Upper lobe of left lung (tissue), 6 donors: ENCODE results near the gene IL17RB. TPM values are rescaled to one million over a fixed set of nuclear protein-coding genes. Genes with fewer than 3 reads are reported as not detected.

Source experiments
- ATAC-seq, 2 donors: fragments of 200-7000 bp; cut with Tn5 transposase; one replicate each; pipeline ENCODE4 v1.9.1; 2022; ENCODE audit warnings: mild to moderate bottlenecking in 2 of 2, moderate library complexity in 2 of 2; ENCODE audit not compliant: low FRiP score in 2 of 2
- DNase-seq, 2 donors: peaks; one replicate each; pipeline ENCODE4 v3.0.0-alpha.2; 2019 to 2020
- H3K27ac ChIP-seq, 4 donors: fragments of 200-600 bp; sonication (generic); one replicate each; pipeline ENCODE4 v1.5.1; 2016 to 2019
- H3K27me3 ChIP-seq, 4 donors: fragments of 200-600 bp; sonication (generic); one replicate each; pipeline ENCODE4 v1.5.1; 2017 to 2019
- H3K36me3 ChIP-seq, 4 donors: fragments of 200-600 bp; sonication (generic); one replicate each; pipeline ENCODE4 v1.5.1; 2016 to 2019
- H3K4me1 ChIP-seq, 4 donors: fragments of 200-600 bp; sonication (generic); one replicate each; pipeline ENCODE4 v1.5.1; 2018 to 2019
- H3K4me3 ChIP-seq, 4 donors: fragments of 200-600 bp; sonication (generic); one replicate each; pipeline ENCODE4 v1.5.1; 2017 to 2019; ENCODE audit warnings: mild to moderate bottlenecking in 2 of 4, moderate library complexity in 1 of 4
- H3K9me3 ChIP-seq, 4 donors: fragments of 200-600 bp; sonication (generic); one replicate each; pipeline ENCODE4 v1.5.1; 2018 to 2019
- CTCF ChIP-seq, 6 experiments: fragments of 450-650 bp in 4 of 6; fragments of 200-600 bp in 2 of 6; sonication (generic) in 2 of 6; IDR thresholded peaks; one replicate each; pipeline ENCODE4 v1.5.1; 2016 to 2019; ENCODE audit warnings: antibody characterized with exemption in 6 of 6
- EP300 ChIP-seq, 4 donors: sonication (generic); formaldehyde crosslinking; IDR thresholded peaks; one replicate each; pipeline ENCODE4 v1.5.1; 2017; ENCODE audit warnings: antibody characterized with exemption in 4 of 4, control low read depth in 2 of 4
- POLR2A ChIP-seq, 4 donors: fragments of 450-650 bp; IDR thresholded peaks; one replicate each; pipeline ENCODE4 v1.5.1; 2016 to 2017; ENCODE audit warnings: antibody characterized with exemption in 4 of 4, mild to moderate bottlenecking in 2 of 4
- POLR2AphosphoS5 ChIP-seq, 2 donors: sonication (generic); formaldehyde crosslinking; IDR thresholded peaks; one replicate each; pipeline ENCODE4 v1.5.1; 2017; ENCODE audit warnings: antibody characterized with exemption in 2 of 2
- WGBS, 2 donors: methylation state at CpG; one replicate each; pipeline ENCODE4 v1.1.5; 2017 to 2018; 5-methylcytosine and 5-hydroxymethylcytosine counted together
- total RNA-seq, 6 donors: library from RNA; depleted of rRNA in 4 of 6; stranded (reverse); fragments of >200 nt in 4 of 6; gene quantifications; one replicate each; pipeline versions ENCODE4 v1.1.0 to v1.2.1, GENCODE V29; 2016 to 2021
- donor health status: DM: no; HTN: no; CAD: no; lungs with moderate emphysema.
- donor health status: DM: no; HTN: yes; CAD: no; lungs with severe emphysema.

IL17RB gene
- 10 to 100 TPM in 1 of 6 donors, 1 to 10 TPM in 5; 3.1 to 15.6 (median 6.3) TPM for total RNA-seq

- peak within 1 kb of the TSS; percentile 36 to 75 (median 70) for H3K4me3 ChIP-seq
- ATAC-seq (peak; percentile 83 to 87), DNase-seq (peak; percentile 80 to 94)
- H3K9me3 ChIP-seq, result no peaks in the 10 kb centered on the region
- peaks cover 0 to 2% (median 0%) of the 10 kb centered on the region in 4 donors for H3K27me3 ChIP-seq
- H3K4me1 ChIP-seq, result peaks cover 8 to 48% (median 22%) of the 10 kb centered on the region in 4 donors
- 8 to 17% methylated on average over 6 to 35 of the region's 91 CpGs for WGBS, 2 donors
- H3K36me3 ChIP-seq, result no peaks in the 10 kb centered on the region
- peak in 1 of 2 donors; percentile 68 for TF ChIP-seq POLR2AphosphoS5 (IDR thresholded peaks at IDR 0.05)
- TF ChIP-seq POLR2A (IDR thresholded peaks at IDR 0.05), result peak in 3 of 4 donors; percentile 37 to 72 (median 38)
- no peak for TF ChIP-seq EP300 (IDR thresholded peaks at IDR 0.05)
- no peak for TF ChIP-seq CTCF (IDR thresholded peaks at IDR 0.05)
- peak within 1 kb of the TSS; percentile 58 to 78 (median 74) for H3K27ac ChIP-seq
Measured at GRCh38 chr3:53846134-53846850, at the start of gene IL17RB, which contains the start of gene CHDH. Gene IL17RB (plus strand): TSS chr3:53846568. CDS start chr3:53846589, 21 bp downstream. Gene CHDH (minus strand): TSS chr3:53846419. CDS start chr3:53824008, 22,411 bp downstream.

- TF ChIP-seq EP300 (IDR thresholded peaks at IDR 0.05), result no peak
- TF ChIP-seq CTCF (IDR thresholded peaks at IDR 0.05), result no peak
- TF ChIP-seq POLR2A (IDR thresholded peaks at IDR 0.05), result no peak
- no peak for TF ChIP-seq POLR2AphosphoS5 (IDR thresholded peaks at IDR 0.05)
- Histone ChIP-seq H3K4me1 (no peaks in the 10 kb centered on the region), H3K36me3 (peaks cover 0 to 3% (median 0%) of the 10 kb centered on the region in 4 donors), H3K9me3 (no peaks in the 10 kb centered on the region), H3K27ac (no peak overlapping the region), H3K4me3 (no peak overlapping the region), H3K27me3 (no peaks in the 10 kb centered on the region)
- WGBS, 2 donors, result 72 to 100% methylated on average over 1 to 8 of the region's 8 CpGs
- DNase-seq (no peak), ATAC-seq (no peak)
Measured at GRCh38 chr3:53798144-53798543, 48.2 kb upstream of the IL17RB start.

GRCh38 chr3:53799338-53799865, 47.0 kb upstream of the IL17RB start:
- no peak overlapping the region for H3K4me3 ChIP-seq
- no peaks in the 10 kb centered on the region for H3K9me3 ChIP-seq
- ATAC-seq, result no peak
- TF ChIP-seq POLR2A (IDR thresholded peaks at IDR 0.05) (no peak), CTCF (IDR thresholded peaks at IDR 0.05) (no peak), EP300 (IDR thresholded peaks at IDR 0.05) (no peak), POLR2AphosphoS5 (IDR thresholded peaks at IDR 0.05) (no peak)
- H3K27ac ChIP-seq, result no peak overlapping the region
- WGBS, 2 donors, result 90 to 92% methylated on average over 4 to 12 of the region's 12 CpGs
- H3K27me3 ChIP-seq, result no peaks in the 10 kb centered on the region
- DNase-seq, result no peak
- H3K4me1 ChIP-seq, result no peaks in the 10 kb centered on the region
- peaks cover 0 to 3% (median 0%) of the 10 kb centered on the region in 4 donors for H3K36me3 ChIP-seq

- Histone ChIP-seq H3K4me1 (no peaks in the 10 kb centered on the region), H3K27me3 (no peaks in the 10 kb centered on the region), H3K36me3 (peaks cover 0 to 3% (median 0%) of the 10 kb centered on the region in 4 donors), H3K4me3 (no peak overlapping the region), H3K9me3 (no peaks in the 10 kb centered on the region), H3K27ac (no peak overlapping the region)
- ATAC-seq (no peak), DNase-seq (no peak)
- TF ChIP-seq POLR2AphosphoS5 (IDR thresholded peaks at IDR 0.05) (no peak), EP300 (IDR thresholded peaks at IDR 0.05) (no peak), POLR2A (IDR thresholded peaks at IDR 0.05) (no peak), CTCF (IDR thresholded peaks at IDR 0.05) (no peak)
- WGBS, 2 donors, result 81 to 82% methylated on average over 13 to 16 of the region's 16 CpGs
Measured at GRCh38 chr3:53800041-53800906, 46.1 kb upstream of the IL17RB start.
